Skeletal muscle cell (primary cell): Measurements from ENCODE around the gene SYNPO2L.
"Not testable (repeated sequence)": the region's sequence is repeated elsewhere in the genome, so short reads cannot be mapped to it uniquely, and the experiment has no call there.

Experiments used
- DNase-seq: peaks from one replicate; pipeline ENCODE4 v3.0.0-alpha.2; 2010; ENCODE audit warnings: low read depth
- H3K4me3 ChIP-seq: 2 replicates; pipeline ENCODE4 v1.5.1; 2011; ENCODE audit warnings: low read depth, mild to moderate bottlenecking, control low read depth, low read length, moderate library complexity

Gene SYNPO2L

DNA sequence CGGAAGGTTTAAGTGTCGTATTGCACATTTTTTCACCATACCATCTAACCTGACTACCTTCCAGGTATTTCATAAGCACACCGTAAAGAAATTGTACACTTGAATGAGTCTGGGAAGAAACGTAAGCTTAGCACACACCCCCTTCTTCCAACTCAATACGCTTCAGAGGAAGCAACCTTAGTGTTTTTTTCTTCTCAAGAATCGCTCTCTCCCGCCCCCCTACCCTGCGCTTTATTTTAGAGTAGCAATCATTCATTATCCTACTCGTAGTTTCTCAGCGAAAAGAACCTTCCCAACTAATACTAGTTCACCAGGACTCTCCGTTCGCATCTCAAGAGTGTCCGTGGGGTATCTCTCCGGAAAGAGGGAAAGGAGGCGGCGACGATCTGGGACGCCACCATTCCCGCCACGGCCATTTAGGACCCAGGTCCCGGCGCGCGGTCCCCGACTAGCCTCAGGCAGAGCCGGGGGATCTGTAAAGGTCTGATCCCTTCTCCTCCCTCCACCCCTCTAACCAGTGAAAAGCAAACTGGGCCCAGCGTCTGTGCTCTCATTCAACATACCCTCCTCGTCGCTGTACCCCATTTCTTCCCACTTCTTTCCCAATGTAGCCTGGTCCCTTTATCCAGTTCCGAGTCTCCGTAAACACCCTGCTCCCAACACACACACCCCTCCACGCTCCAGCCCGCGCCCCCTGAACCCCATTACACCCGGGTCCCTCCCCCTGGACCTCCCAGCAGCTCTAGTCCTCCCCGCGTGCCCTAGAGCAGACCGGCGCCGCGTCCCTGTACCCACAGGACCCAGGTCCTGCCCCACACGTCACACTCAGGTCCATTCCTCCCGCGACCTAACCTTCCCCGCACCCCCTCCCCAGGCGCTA, 30.6 kb downstream of the SYNPO2L start:
- no peak for DNase-seq
- peak overlapping the region; percentile 89 for H3K4me3 ChIP-seq

DNA sequence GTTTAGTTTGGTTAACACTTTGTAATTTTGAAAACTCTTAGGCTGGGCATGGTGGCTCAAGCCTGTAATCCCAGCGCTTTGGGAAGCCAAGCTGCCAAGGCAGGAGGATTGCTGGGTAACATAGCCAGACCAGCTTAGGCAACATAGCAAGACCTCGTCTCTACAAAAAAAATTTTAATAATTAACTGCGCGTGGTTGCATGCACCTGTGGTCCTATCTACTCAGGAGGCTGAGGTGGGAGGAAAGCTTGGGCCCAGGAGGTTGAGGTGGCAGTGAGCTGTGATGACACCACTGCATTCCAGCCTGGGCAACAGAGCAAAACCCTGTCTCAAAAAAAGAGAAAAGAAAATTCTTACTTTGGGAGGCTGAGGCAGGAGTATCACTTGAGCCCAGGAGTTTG, 32.8 kb downstream of the SYNPO2L start:
- DNase-seq = no peak
- no peak overlapping the region for H3K4me3 ChIP-seq

DNA sequence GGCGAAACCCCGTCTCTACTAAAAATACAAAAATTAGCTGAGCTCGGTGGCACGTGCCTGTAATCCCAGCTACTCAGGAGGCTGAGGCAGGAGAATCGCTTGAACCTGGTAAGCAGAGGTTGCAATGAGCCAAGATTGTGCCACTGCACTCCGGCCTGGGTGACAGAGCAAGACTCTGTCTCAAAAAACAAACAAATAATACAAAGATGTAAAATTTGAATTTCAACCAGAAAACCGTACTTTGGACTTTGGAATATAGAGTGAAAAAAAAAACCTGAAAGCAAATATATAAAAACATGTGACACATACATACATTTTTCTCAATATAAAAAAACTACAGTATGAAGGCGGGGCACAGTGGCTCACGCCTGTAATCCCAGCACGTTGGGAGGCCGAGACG, 34.9 kb downstream of the SYNPO2L start:
- H3K4me3 ChIP-seq = not testable (repeated sequence)

GRCh38 chr10:73617143-73617542, 38.7 kb downstream of the SYNPO2L start:
- DNase-seq = not testable (repeated sequence)

More for the DNA sequence above, 34.9 kb downstream of the SYNPO2L start:
- not testable (repeated sequence) for DNase-seq

DNA sequence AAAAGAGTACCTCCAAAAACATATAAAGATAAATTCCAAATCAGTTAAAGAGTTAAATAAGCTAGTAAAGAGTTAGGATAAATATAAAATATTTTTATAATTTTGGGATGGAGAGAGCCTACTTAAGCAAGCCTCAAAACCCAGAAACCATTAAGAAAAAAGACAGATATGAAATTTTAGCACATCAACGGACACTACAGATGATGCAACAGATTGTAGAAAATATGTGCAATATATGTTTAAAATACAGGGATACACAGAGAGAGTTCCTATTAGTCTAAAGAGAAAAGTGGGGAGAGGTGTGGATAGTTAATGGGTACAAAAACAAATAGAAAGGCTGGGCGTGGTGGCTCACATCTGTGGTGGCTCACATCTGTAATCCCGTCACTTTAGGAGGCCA, 41.1 kb downstream of the SYNPO2L start:
- no peak overlapping the region for H3K4me3 ChIP-seq
- DNase-seq = no peak

More at GRCh38 chr10:73617143-73617542, 38.7 kb downstream of the SYNPO2L start:
- H3K4me3 ChIP-seq = not testable (repeated sequence)

GRCh38 chr10:73609116-73609515, 46.7 kb downstream of the SYNPO2L start:
- no peak for DNase-seq
- no peak overlapping the region for H3K4me3 ChIP-seq

DNA sequence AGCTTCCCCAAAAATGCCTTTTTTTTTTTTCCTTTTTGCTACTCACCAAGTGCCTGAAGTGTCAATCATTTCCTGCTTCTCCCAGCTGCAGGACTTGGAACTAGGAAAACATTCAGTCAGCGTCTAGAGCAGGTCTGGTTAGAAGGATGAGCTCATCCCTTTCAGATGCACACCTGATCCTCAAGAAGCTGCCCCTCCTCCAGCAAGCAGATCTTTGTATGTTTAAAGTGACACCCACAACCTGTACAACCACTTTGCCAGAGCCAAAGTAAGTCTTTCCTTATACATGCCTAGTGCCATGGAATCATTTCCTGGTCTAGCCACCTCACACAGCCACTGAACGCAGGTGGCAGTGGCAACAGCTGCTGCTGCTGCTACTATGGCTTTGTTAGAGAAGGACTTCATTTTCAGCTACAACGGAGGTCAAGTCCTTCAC, 54.3 kb downstream of the SYNPO2L start:
- DNase-seq = no peak
- no peak overlapping the region for H3K4me3 ChIP-seq

DNA sequence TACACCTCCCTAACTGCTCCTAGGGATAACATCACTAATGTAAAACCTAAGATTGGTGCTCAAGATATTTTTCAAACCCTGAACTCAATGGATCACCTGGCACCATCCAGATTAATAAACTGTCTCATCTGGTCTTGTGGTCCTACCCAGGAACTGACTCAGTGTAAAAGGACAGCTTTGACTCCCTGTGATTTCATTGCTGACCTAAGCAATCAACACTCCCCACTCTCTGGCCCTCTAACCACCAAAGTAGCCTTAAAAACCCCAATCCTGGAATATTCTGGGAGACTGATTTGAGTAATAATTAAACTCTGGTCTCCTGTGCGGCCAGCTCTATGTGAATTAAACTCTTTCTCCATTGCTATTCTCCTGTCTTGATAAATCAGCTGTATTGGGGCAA, 58.5 kb downstream of the SYNPO2L start:
- no peak overlapping the region for H3K4me3 ChIP-seq
- DNase-seq = no peak
